Measurements from ENCODE around the gene ABTB2. TPM values are rescaled to one million over a fixed set of nuclear protein-coding genes. Genes with fewer than 3 reads are reported as not detected.

ABTB2 gene
- polyA plus RNA-seq, 12 donors, result 2.8 to 9.7 (median 5.8) TPM; not detected in 1

GRCh38 chr11:34114014-34114413, 243.8 kb downstream of the ABTB2 start:
- DNase-seq, result no peak

DNA sequence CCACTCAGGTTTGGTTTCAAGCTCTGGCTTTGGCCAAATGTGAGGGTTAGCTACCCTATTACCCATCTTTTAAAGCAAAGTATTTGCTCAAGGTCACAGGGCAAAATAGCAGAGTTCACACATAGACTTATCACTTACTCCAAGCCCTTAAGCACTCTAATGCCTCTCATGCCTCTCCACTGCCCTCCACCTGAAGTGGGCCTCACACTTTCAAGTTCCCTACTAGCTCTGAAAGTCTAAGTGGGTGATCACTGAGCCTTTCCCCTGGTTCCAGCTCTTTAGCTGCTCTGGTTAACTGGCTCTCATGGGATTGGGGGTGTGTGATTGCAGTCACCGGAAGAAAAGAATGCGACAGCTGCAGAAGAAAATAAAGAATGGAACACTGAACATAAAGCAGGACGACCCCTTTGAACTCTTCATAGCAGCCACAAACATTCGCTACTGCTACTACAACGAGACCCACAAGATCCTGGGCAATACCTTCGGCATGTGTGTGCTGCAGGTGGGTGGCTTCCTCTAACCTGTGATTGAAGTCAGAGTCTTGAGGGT, 246.0 kb downstream of the ABTB2 start:
- no peak for DNase-seq

GRCh38 chr11:34105957-34106504, 251.8 kb downstream of the ABTB2 start:
- no peak for DNase-seq

GRCh38 chr11:34105079-34105956, 252.5 kb downstream of the ABTB2 start, which contains the start of gene NAT10:
Gene NAT10 (plus strand): TSS chr11:34105629. CDS start chr11:34108226, 2,597 bp downstream.
- DNase-seq, result peak; percentile 99

DNA sequence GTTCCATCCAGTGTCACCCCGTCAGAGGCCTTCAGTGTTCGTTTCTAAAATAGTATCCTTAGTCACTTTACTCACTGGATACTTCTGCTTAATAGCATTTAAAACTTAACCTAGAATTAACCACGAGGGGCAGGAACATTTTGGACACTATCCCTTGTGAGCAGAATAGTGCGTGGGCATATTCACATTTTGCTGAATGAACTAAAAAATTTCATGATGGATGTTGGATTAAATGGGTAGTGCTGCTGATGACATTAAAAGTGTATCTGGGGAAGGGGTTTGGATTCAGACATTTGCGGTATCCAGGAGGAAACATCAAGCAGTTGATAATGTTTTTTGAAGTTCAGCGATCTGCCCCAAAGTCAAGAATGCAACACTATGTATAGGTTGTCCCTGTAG, 253.1 kb downstream of the ABTB2 start:
- DNase-seq, result no peak

Other genes starting within 250 kb of the ABTB2 start
- 10 to 100 TPM in 11 of 12 donors, not detected in 1; 55.6 to 84.2 (median 67.3) TPM for gene CAT, start 80.9 kb upstream of the ABTB2 start, polyA plus RNA-seq (ENCODE audit: insufficient read length in 12 of 12)
- 10 to 100 TPM in 1 of 12 donors, 1 to 10 TPM in 2, under 1 TPM in 6, not detected in 3; 0.07 to 27.7 (median 0.29) TPM for gene ELF5, start 155.8 kb upstream of the ABTB2 start, polyA plus RNA-seq (ENCODE audit: insufficient read length in 12 of 12)